Brain microvascular endothelial cell (primary cell): Measurements from ENCODE around the gene EGLN3.

Experiments used
- DNase-seq: peaks from one replicate; pipeline ENCODE4 v3.0.0-alpha.2; 2020
- H3K27ac ChIP-seq: fragments of 250-450 bp; sonication (Bioruptor Pico); 2 replicates; pipeline ENCODE4 v1.5.1; 2020; ENCODE audit warnings: mild to moderate bottlenecking, moderate library complexity
- H3K27me3 ChIP-seq: fragments of 250-450 bp; sonication (Bioruptor Pico); replicated peaks from 2 replicates; pipeline ENCODE4 v1.5.1; 2020; ENCODE audit warnings: mild to moderate bottlenecking
- H3K36me3 ChIP-seq: fragments of 250-450 bp; sonication (Bioruptor Pico); replicated peaks from 2 replicates; pipeline ENCODE4 v1.5.1; 2020; ENCODE audit warnings: mild to moderate bottlenecking
- H3K4me3 ChIP-seq: 2 replicates; pipeline ENCODE4 v1.5.1; 2011; ENCODE audit warnings: low read depth, mild to moderate bottlenecking, control low read depth, low read length, moderate library complexity
- in situ Hi-C: cut with HindIII; loops from 2 replicates; pipeline ENCODE4 v1.10.0; 2017; ENCODE audit warnings: low sequenced_read_pairs, low pct_ligation_motif_present
- TF ChIP-seq, protein P1 (sequence below): IDR thresholded peaks from 2 replicates; pipeline ENCODE4 v1.5.1; 2011; ENCODE audit warnings: low read depth, mild to moderate bottlenecking, moderate library complexity, low read length, control low read depth, inconsistent platforms; ENCODE audit errors: missing control alignments

The EGLN3 gene

DNA sequence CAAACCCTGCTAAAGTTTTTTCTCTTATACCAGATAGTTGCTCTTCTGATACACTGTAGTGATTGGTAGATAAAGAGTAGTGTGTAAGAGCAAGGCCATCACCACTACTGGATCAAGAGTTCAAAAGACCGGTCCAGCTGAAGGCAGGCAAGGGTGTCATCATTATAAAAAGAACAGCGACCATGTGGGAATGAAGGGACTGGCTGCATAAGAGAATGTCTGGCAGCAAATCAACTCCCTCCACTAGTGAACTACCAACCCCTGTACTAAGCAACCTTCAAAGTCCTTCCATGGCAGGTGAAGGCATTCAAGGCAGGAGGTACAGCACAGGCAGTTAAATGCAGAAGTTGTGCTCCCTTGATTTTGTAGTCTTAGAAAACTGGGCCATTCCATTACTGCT is 53.5 kb downstream of the EGLN3 start:
- H3K36me3 ChIP-seq, result no peaks in the 10 kb centered on the region
- H3K4me3 ChIP-seq, result no peak overlapping the region
- in situ Hi-C loops, result no loop called here
- H3K27ac ChIP-seq, result no peak overlapping the region
- DNase-seq, result no peak
- no peaks in the 10 kb centered on the region for H3K27me3 ChIP-seq
- TF ChIP-seq, protein P1, sequence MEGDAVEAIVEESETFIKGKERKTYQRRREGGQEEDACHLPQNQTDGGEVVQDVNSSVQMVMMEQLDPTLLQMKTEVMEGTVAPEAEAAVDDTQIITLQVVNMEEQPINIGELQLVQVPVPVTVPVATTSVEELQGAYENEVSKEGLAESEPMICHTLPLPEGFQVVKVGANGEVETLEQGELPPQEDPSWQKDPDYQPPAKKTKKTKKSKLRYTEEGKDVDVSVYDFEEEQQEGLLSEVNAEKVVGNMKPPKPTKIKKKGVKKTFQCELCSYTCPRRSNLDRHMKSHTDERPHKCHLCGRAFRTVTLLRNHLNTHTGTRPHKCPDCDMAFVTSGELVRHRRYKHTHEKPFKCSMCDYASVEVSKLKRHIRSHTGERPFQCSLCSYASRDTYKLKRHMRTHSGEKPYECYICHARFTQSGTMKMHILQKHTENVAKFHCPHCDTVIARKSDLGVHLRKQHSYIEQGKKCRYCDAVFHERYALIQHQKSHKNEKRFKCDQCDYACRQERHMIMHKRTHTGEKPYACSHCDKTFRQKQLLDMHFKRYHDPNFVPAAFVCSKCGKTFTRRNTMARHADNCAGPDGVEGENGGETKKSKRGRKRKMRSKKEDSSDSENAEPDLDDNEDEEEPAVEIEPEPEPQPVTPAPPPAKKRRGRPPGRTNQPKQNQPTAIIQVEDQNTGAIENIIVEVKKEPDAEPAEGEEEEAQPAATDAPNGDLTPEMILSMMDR, result no peak

DNA sequence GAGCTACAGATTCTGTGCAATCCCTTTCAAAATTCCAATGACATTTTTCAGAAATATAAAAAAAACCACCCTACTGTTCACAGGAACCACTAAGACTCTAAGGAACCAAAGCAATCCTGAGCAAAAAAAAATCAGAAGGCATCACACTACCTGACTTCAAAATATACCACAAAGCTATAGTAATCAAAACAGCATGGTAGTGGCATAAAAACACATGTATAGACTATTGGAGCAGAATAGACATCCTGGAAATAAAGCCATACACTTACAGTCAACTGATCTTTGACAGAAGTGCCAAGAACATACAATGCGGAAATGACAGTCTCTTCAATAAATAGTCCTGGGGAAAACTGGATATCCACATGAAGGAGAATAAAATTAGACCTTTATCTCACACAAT is 56.5 kb downstream of the EGLN3 start:
- in situ Hi-C loops, result no loop called here
- Histone ChIP-seq H3K27me3 (no peaks in the 10 kb centered on the region), H3K27ac (no peak overlapping the region), H3K4me3 (no peak overlapping the region), H3K36me3 (no peaks in the 10 kb centered on the region)
- DNase-seq, result no peak
- TF ChIP-seq, protein P1, result no peak

DNA sequence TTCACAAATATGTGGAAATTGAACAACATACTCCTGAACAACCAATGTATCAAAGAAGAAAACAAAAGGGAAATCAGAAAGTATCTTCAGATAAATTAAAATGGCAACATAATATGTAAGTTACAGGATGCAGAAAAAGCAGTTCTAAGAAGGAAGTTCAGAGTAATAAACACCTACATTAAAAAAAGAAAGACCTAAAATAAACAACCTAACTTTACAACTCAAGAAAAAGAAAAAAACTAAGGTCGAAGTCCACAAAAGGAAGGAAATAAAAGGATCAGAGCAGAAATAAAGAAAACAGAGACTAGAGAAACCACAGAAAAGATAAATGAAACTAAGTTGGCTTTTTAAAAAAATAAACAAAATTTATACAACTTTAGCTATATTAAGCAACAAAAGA is 59.2 kb downstream of the EGLN3 start:
- Histone ChIP-seq H3K27me3 (no peaks in the 10 kb centered on the region), H3K36me3 (no peaks in the 10 kb centered on the region), H3K4me3 (no peak overlapping the region), H3K27ac (no peak overlapping the region)
- in situ Hi-C loops, result no loop called here
- TF ChIP-seq, protein P1, result no peak
- DNase-seq, result no peak

DNA sequence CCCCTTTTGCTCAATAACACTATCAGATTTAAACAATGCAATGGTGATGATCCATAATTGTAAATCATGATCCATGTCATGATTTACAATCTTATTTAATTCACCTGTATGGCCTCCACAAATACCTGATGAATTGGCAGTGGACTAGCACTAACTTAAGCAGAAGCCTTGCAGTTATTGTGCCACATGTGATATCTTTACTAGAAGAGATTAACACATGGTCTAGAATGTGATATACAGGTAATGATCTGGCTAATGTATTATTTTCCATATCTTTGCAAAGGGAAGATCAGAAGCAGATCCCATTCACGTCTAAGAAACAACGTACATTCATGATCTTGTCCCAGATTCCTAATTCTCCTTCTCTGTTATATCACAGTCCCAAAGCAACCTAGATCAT is 66.0 kb downstream of the EGLN3 start:
- TF ChIP-seq, protein P1, result no peak
- no peaks in the 10 kb centered on the region for H3K36me3 ChIP-seq
- no peak overlapping the region for H3K4me3 ChIP-seq
- in situ Hi-C loops, result no loop called here
- H3K27ac ChIP-seq, result no peak overlapping the region
- DNase-seq, result no peak
- no peaks in the 10 kb centered on the region for H3K27me3 ChIP-seq

DNA sequence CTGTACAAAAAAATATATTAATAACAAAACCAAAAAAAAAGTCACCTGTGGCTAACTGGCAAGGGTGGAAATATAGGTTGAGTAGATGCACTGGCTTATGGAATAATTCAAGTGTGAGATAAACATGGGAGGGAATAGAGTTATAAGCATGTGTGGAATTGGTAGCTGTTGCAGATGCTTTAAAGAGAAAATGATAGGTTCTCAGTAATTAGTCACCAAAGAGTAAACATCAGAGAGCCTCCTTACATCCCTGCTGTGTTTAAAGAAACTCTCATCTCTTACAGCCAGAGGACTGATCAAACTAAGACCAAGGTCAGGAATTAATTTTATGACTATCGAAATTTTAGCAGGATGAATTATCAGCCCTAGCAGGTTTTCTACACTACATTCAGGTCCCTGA is 70.5 kb downstream of the EGLN3 start:
- no peak for DNase-seq
- H3K4me3 ChIP-seq, result no peak overlapping the region
- H3K27me3 ChIP-seq, result no peaks in the 10 kb centered on the region
- in situ Hi-C loops, result no loop called here
- no peak overlapping the region for H3K27ac ChIP-seq
- H3K36me3 ChIP-seq, result no peaks in the 10 kb centered on the region
- TF ChIP-seq, protein P1, result no peak

DNA sequence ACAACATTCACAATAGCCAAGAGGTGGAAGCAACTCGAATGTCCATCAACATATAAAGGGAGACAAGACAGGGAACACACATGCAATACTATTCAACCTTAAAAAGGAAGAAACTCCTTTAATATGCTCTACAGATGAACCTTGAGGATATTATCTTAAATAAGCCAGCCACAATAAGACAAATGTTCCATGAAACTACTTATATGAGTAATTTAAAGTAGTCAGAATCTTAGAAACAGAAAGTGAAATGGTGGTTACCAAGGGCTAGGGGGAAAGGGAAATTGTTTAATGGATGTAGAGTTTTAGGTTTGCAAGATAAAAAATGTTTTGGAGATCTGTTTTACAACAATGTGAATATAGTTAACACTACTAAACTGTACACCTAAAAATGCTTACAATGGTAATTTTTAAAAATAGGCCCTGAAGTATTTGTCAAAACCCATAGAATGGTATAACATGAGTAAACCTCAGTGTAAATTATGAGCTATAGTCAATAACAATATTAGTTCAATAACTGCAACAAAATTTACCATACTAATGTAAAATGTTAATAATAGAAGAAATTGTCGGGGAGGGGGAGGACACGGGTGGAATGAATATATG is 71.1 kb downstream of the EGLN3 start:
- Histone ChIP-seq H3K27me3 (no peaks in the 10 kb centered on the region), H3K4me3 (no peak overlapping the region), H3K27ac (no peak overlapping the region), H3K36me3 (no peaks in the 10 kb centered on the region)
- in situ Hi-C loops, result no loop called here
- no peak for DNase-seq
- TF ChIP-seq, protein P1, result no peak
